ENCODE results near the gene CAMK2D.
"Not testable (repeated sequence)": the region's sequence is repeated elsewhere in the genome, so short reads cannot be mapped to it uniquely, and the experiment has no call there.

CAMK2D gene

DNA sequence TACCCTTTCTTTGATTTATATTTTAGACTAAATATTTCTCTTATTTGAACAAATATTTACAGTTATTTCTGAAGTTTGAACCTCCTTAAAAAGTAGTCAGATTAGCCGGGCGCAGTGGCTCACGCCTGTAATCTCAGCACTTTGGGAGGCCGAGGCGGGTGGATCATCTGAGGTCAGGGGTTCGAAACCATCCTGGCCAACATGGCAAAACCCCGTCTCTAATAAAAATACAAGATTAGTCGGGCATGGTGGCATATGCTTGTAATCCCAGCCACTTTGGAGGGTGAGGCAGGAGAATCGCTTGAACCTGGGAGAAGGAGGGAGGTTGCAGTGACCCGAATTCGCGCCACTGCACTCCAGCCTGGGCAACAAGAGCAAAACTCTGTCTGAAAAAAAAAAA lies 2.4 kb upstream of the CAMK2D start:
- not testable (repeated sequence) for H3K4me1 ChIP-seq (ENCODE audit: control insufficient read depth, insufficient read depth, low read length, unreplicated experiment); H3K27me3 ChIP-seq (ENCODE audit: insufficient read depth, low read length); H3K4me3 ChIP-seq (ENCODE audit: low read depth, low read length); H3K36me3 ChIP-seq (ENCODE audit: insufficient read depth, low read length); H2AFZ ChIP-seq (ENCODE audit: low read length, unreplicated experiment); H3K27ac ChIP-seq (ENCODE audit: low read depth, low read length)
- H3K79me2 ChIP-seq (ENCODE audit: control insufficient read depth, insufficient read depth, low read length, unreplicated experiment) = peaks cover 21% of the 10 kb centered on the region

DNA sequence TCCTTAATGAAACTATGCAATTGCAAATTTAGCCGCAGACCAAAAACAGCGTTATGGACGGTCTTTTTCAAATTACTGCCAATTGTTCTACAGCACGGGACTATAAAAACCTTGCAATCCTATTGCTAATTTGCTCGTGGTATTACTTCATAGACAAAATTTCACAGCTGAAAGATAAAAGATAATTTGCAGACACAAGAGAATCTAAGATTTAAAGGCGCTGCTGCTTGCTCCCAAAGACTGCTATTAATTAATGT lies 1.4 kb upstream of the CAMK2D start:
- H3K79me2 ChIP-seq (ENCODE audit: control insufficient read depth, insufficient read depth, low read length, unreplicated experiment) = peaks cover 31% of the 10 kb centered on the region
- H3K4me1 ChIP-seq (ENCODE audit: control insufficient read depth, insufficient read depth, low read length, unreplicated experiment) = peaks cover 4% of the 10 kb centered on the region
- peak overlapping the region; percentile 93 for H3K27ac ChIP-seq (ENCODE audit: low read depth, low read length)
- no peaks in the 10 kb centered on the region for H3K36me3 ChIP-seq (ENCODE audit: insufficient read depth, low read length)
- H3K27me3 ChIP-seq (ENCODE audit: insufficient read depth, low read length) = no peaks in the 10 kb centered on the region
- peak overlapping the region; percentile 66 for H2AFZ ChIP-seq (ENCODE audit: low read length, unreplicated experiment)
- peak overlapping the region; percentile 84 for H3K4me3 ChIP-seq (ENCODE audit: low read depth, low read length)

DNA sequence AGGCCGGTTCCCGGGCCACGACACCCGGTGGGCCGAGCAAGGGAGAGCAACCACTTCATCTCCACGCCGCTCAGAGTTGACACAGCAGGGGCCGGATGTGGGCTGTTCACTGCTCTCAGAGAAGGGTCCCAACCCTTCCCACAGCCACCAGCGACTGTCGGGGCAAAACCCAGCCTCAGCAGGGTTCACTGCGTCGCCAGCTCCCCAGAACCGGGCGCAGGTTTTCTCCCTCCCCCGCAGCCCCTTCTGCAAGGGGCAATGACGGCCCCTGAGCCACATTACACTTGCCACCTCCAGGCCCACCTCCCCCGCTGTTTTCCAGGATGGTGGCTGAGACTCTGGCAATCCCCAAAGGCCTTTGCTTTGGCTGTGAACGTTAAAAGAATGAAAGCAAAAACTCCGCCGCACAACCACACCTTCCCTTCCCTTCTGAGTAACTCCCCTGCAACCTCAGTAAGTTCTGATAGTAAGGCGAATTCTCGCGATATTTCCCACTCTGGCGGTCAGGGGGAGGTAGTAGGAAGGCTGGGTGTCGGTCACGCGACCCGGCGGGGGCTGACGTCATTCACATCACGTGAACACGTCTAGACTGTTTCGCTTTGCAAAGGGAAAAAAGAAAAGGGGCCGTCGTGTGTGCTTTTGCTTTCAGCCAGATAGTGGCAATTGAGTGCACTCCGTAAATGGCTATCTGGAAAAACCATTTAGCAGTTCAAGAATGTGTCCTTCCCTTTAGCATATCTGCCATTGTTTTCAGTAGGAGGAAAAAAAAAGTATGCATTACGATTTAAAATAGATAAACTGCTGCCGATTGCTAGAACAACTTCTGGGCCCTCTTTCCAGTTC lies 869 bp upstream of the CAMK2D start:
- peak overlapping the region; percentile 93 for H3K27ac ChIP-seq (ENCODE audit: low read depth, low read length)
- H3K36me3 ChIP-seq (ENCODE audit: insufficient read depth, low read length) = no peaks in the 10 kb centered on the region
- H2AFZ ChIP-seq (ENCODE audit: low read length, unreplicated experiment) = peak overlapping the region; percentile 66
- H3K79me2 ChIP-seq (ENCODE audit: control insufficient read depth, insufficient read depth, low read length, unreplicated experiment) = peaks cover 36% of the 10 kb centered on the region
- no peaks in the 10 kb centered on the region for H3K27me3 ChIP-seq (ENCODE audit: insufficient read depth, low read length)
- H3K4me1 ChIP-seq (ENCODE audit: control insufficient read depth, insufficient read depth, low read length, unreplicated experiment) = peaks cover 9% of the 10 kb centered on the region
- H3K4me3 ChIP-seq (ENCODE audit: low read depth, low read length) = peak overlapping the region; percentile 84

DNA sequence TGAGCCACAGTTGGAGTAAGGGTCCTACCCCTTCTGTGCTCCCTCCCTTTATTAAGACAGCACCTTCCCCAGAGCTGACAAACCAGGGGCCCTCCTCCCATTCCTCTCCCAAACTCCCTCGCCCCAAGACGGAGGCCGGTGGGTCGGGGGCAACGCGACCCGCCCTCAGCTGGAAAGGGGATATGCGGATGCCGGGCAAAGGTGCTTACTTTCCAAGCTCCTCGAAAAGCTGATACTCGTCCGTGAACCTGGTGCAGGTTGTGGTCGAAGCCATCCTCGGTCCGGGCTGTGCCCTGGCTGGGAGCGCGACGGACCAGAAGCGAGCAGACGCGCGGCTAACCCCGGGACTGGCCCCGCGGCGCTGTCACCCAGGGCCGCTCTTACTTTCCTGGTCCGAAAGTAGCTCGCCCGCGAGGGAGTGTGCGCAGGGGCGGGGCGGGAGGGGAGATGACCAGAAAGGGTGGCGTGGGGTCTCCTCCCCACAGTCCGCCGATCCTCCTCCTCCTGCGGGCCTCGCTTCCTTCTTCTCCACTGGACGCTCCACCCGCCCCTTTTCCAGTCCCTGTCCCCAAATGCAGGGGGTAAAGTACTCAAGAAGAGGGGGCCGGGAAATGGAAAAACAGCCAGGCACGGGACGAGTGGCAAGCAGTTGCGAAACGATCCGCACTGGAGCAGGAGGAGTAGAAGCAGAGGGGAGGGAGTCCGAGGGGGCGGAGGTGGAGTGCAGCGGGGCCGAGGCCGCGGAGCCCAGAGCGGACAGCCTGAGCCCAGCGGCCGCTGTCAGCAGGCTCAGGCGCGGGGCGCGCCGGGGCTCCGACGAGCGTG lies 531 bp downstream of the CAMK2D start:
- H3K4me1 ChIP-seq (ENCODE audit: control insufficient read depth, insufficient read depth, low read length, unreplicated experiment) = peaks cover 23% of the 10 kb centered on the region
- peak overlapping the region; percentile 93 for H3K27ac ChIP-seq (ENCODE audit: low read depth, low read length)
- H3K4me3 ChIP-seq (ENCODE audit: low read depth, low read length) = peak overlapping the region; percentile 84
- peaks cover 4% of the 10 kb centered on the region; the same call in 1 of the 2 replicates for H3K36me3 ChIP-seq (ENCODE audit: insufficient read depth, low read length)
- H3K79me2 ChIP-seq (ENCODE audit: control insufficient read depth, insufficient read depth, low read length, unreplicated experiment) = peaks cover 50% of the 10 kb centered on the region
- peak overlapping the region; percentile 47 for H2AFZ ChIP-seq (ENCODE audit: low read length, unreplicated experiment)
- no peaks in the 10 kb centered on the region for H3K27me3 ChIP-seq (ENCODE audit: insufficient read depth, low read length)

DNA sequence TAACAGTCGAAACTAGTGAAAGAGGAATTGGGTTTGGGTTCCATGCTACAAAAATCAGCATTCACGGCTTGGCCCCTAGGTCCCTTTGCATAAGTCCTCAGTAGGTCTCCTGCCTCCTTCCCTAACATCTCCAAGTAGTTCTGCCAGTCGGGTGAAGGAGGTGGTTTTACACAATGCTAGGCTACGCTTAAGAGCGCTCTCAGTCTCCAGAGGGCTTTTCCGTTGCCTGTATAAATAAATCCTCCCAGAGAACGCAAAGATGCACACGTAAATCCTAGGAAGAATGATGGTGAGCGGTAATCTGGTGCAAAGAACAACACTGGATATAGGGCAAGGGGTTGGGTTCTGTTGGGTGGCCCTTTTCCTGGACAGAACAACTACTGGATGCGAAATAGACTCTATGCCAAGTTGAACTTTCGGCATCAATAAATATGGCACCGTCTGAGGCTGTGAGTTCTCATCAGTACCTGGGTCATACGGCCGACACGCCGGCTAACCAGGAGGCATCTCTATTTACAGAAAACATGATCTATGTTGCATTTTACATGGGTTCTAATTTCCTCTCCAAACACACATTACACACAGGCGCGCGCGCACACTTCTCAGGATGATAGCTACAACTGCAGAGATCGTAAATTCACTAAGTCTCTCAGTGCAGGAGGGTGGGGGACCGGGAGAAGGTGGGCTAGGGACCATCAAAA lies 1.3 kb downstream of the CAMK2D start:
- peak overlapping the region; percentile 84 for H3K4me3 ChIP-seq (ENCODE audit: low read depth, low read length)
- H3K36me3 ChIP-seq (ENCODE audit: insufficient read depth, low read length) = peaks cover 4% of the 10 kb centered on the region; the same call in 1 of the 2 replicates
- peak overlapping the region; percentile 47 for H2AFZ ChIP-seq (ENCODE audit: low read length, unreplicated experiment)
- no peaks in the 10 kb centered on the region for H3K27me3 ChIP-seq (ENCODE audit: insufficient read depth, low read length)
- peaks cover 29% of the 10 kb centered on the region for H3K4me1 ChIP-seq (ENCODE audit: control insufficient read depth, insufficient read depth, low read length, unreplicated experiment)
- H3K27ac ChIP-seq (ENCODE audit: low read depth, low read length) = peak overlapping the region; percentile 93
- H3K79me2 ChIP-seq (ENCODE audit: control insufficient read depth, insufficient read depth, low read length, unreplicated experiment) = peaks cover 56% of the 10 kb centered on the region

DNA sequence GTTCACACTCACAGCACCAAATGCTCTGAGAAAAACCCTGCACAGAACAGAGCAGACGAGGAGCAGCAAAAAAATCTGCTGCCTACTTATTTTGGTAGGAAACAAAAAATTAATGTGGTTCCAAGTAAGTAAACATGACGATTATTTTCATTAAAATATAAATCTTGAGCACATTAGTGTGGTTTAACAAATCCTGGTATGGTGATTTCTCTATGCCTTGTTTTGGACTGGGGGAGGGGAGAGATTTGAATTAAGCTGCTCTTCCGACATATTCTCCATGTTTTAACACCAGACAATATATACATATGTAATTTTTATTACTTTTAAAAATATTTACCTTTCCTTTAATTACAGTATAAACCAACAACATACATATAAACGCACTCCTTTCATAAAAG lies 1.8 kb downstream of the CAMK2D start:
- Histone ChIP-seq H3K79me2 (ENCODE audit: control insufficient read depth, insufficient read depth, low read length, unreplicated experiment) (peaks cover 61% of the 10 kb centered on the region), H3K27ac (ENCODE audit: low read depth, low read length) (peak overlapping the region; percentile 93), H2AFZ (ENCODE audit: low read length, unreplicated experiment) (no peak overlapping the region), H3K27me3 (ENCODE audit: insufficient read depth, low read length) (no peaks in the 10 kb centered on the region), H3K4me3 (ENCODE audit: low read depth, low read length) (peak overlapping the region; percentile 84), H3K4me1 (ENCODE audit: control insufficient read depth, insufficient read depth, low read length, unreplicated experiment) (peaks cover 30% of the 10 kb centered on the region), H3K36me3 (ENCODE audit: insufficient read depth, low read length) (peaks cover 4% of the 10 kb centered on the region; the same call in 1 of the 2 replicates)

DNA sequence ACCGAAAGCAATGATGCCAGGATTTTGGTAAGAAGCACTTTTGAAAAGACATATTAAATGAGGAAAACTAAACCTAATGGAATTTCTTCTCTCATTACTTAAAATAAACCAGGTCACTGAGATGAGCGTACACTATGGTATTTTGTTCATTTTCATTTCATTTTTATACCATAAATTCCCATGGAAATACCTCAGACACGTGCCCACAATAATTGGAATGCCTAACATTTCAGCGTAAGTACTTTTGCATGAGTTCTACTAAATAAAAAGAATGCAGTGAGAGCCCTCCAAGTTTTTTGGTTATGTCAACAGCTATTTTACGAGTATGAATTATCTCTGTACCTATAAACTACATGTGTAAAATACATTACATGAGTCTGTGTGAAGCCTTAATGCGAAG lies 3.2 kb downstream of the CAMK2D start:
- Histone ChIP-seq H3K36me3 (ENCODE audit: insufficient read depth, low read length) (peaks cover 4% of the 10 kb centered on the region; the same call in 1 of the 2 replicates), H3K4me3 (ENCODE audit: low read depth, low read length) (peak overlapping the region; percentile 84), H3K4me1 (ENCODE audit: control insufficient read depth, insufficient read depth, low read length, unreplicated experiment) (peaks cover 30% of the 10 kb centered on the region), H2AFZ (ENCODE audit: low read length, unreplicated experiment) (no peak overlapping the region), H3K79me2 (ENCODE audit: control insufficient read depth, insufficient read depth, low read length, unreplicated experiment) (peaks cover 67% of the 10 kb centered on the region), H3K27ac (ENCODE audit: low read depth, low read length) (peak overlapping the region; percentile 43), H3K27me3 (ENCODE audit: insufficient read depth, low read length) (no peaks in the 10 kb centered on the region)

DNA sequence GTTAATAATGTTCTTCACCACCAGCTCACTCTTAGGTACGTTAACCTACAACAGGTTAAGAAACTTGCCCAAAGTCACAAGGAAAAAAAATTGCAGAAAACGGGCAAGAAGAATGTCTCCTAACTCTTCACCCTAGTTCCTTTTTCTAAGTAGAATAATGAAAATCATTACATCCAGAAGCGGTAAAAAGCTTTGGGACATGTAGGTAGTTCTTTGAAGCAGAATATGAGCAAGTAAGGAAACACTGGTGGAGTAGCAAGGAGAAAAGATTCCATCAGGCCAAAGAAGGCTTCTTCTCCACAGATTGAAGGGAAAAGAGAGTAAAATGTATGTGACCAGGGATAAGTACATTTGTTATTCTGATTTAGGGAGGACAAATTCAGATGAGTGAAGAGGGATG lies 4.1 kb downstream of the CAMK2D start:
- Histone ChIP-seq H3K4me1 (ENCODE audit: control insufficient read depth, insufficient read depth, low read length, unreplicated experiment) (peaks cover 30% of the 10 kb centered on the region), H2AFZ (ENCODE audit: low read length, unreplicated experiment) (no peak overlapping the region), H3K79me2 (ENCODE audit: control insufficient read depth, insufficient read depth, low read length, unreplicated experiment) (peaks cover 74% of the 10 kb centered on the region), H3K4me3 (ENCODE audit: low read depth, low read length) (peak overlapping the region; percentile 84), H3K36me3 (ENCODE audit: insufficient read depth, low read length) (peaks cover 9% of the 10 kb centered on the region), H3K27me3 (ENCODE audit: insufficient read depth, low read length) (no peaks in the 10 kb centered on the region), H3K27ac (ENCODE audit: low read depth, low read length) (peak overlapping the region; percentile 43)

DNA sequence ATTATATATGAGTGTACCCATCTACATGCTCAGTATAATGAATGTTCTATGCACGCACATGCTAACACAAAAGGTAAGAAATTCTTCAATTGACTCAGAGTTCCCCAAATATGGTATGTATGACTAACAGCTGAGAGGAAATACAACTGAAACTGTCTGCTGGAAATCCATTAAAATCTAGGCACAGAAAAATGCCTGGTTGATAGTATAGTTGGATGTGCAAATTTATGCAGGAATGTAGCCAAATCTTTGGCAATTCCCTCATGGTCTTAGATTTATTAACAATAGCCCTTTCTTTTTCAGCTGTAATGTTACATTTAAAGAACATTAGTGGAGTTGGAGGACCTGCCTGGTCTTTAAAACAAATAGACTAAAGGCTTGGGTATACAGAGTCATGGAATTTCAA lies 5.5 kb downstream of the CAMK2D start:
- peaks cover 14% of the 10 kb centered on the region for H3K36me3 ChIP-seq (ENCODE audit: insufficient read depth, low read length)
- H2AFZ ChIP-seq (ENCODE audit: low read length, unreplicated experiment) = no peak overlapping the region
- H3K27me3 ChIP-seq (ENCODE audit: insufficient read depth, low read length) = no peaks in the 10 kb centered on the region
- H3K79me2 ChIP-seq (ENCODE audit: control insufficient read depth, insufficient read depth, low read length, unreplicated experiment) = peaks cover 75% of the 10 kb centered on the region
- peak overlapping the region; percentile 84 for H3K4me3 ChIP-seq (ENCODE audit: low read depth, low read length)
- H3K27ac ChIP-seq (ENCODE audit: low read depth, low read length) = peak overlapping the region; percentile 35
- peaks cover 30% of the 10 kb centered on the region for H3K4me1 ChIP-seq (ENCODE audit: control insufficient read depth, insufficient read depth, low read length, unreplicated experiment)

DNA sequence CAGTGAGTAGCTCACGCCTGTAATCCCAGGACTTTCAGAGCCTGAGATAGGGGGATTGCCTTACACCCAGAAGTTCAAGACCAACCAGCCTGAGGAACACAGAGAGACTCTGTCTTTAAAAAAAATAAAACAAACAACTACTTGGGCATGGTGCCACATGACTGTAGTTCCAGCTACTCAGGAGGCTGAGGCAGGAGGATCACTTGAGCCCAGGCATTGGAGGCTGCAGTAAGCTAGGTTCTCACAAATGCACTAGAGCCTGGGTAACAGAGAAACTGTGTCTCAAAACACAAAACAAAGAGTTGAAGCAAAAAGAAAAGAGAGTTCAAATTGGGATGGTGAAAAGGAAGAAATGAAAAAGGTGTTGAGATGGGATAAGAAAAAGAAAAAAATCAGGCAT lies 10.8 kb downstream of the CAMK2D start:
- peaks cover 6% of the 10 kb centered on the region for H3K4me1 ChIP-seq (ENCODE audit: control insufficient read depth, insufficient read depth, low read length, unreplicated experiment)
- H3K27me3 ChIP-seq (ENCODE audit: insufficient read depth, low read length) = no peaks in the 10 kb centered on the region
- peaks cover 54% of the 10 kb centered on the region for H3K79me2 ChIP-seq (ENCODE audit: control insufficient read depth, insufficient read depth, low read length, unreplicated experiment)
- H2AFZ ChIP-seq (ENCODE audit: low read length, unreplicated experiment) = no peak overlapping the region
- no peak overlapping the region for H3K4me3 ChIP-seq (ENCODE audit: low read depth, low read length)
- peaks cover 34% of the 10 kb centered on the region for H3K36me3 ChIP-seq (ENCODE audit: insufficient read depth, low read length)
- H3K27ac ChIP-seq (ENCODE audit: low read depth, low read length) = no peak overlapping the region

All from ACC112 (cell line).